Neutrophil (primary cell): ENCODE results near the gene KIF25.

ENCODE experiments used
- H3K27ac ChIP-seq: fragments of 200-600 bp; sonication (generic); 2 replicates; pipeline ENCODE4 v1.5.1; 2016; ENCODE audit warnings: mild to moderate bottlenecking, moderate library complexity
- H3K27me3 ChIP-seq: fragments of 200-600 bp; sonication (generic); 2 replicates; pipeline ENCODE4 v1.6.0; 2016; ENCODE audit warnings: mild to moderate bottlenecking
- H3K36me3 ChIP-seq: fragments of 200-600 bp; sonication (generic); 2 replicates; pipeline ENCODE4 v1.5.1; 2017
- H3K4me1 ChIP-seq, 2 experiments: fragments of 200-600 bp in 1 of 2; sonication (generic) in 1 of 2; 1 replicate in 1 of 2; 2 replicates in 1 of 2; pipeline versions ENCODE4 v1.5.1 to v1.6.1; 2013 to 2016; ENCODE audit warnings: low read depth in 1 of 2, low read length in 1 of 2, mild to moderate bottlenecking in 1 of 2, moderate library complexity in 1 of 2; ENCODE audit not compliant: control insufficient read depth in 1 of 2, insufficient read depth in 1 of 2
- H3K4me3 ChIP-seq, 2 experiments: fragments of 200-600 bp in 1 of 2; sonication (generic) in 1 of 2; 1 replicate in 1 of 2; 2 replicates in 1 of 2; pipeline ENCODE4 v1.5.1; 2013 to 2016; ENCODE audit warnings: low read depth in 1 of 2, low read length in 1 of 2, mild to moderate bottlenecking in 1 of 2, moderate library complexity in 1 of 2
- H3K9me3 ChIP-seq: fragments of 200-600 bp; sonication (generic); 2 replicates; pipeline ENCODE4 v1.5.1; 2016
- TF ChIP-seq, protein P1 (sequence below): fragments of 200-600 bp; sonication (generic); IDR thresholded peaks from 2 replicates; pipeline ENCODE4 v1.5.1; 2016; ENCODE audit warnings: antibody characterized with exemption

The KIF25 gene

DNA sequence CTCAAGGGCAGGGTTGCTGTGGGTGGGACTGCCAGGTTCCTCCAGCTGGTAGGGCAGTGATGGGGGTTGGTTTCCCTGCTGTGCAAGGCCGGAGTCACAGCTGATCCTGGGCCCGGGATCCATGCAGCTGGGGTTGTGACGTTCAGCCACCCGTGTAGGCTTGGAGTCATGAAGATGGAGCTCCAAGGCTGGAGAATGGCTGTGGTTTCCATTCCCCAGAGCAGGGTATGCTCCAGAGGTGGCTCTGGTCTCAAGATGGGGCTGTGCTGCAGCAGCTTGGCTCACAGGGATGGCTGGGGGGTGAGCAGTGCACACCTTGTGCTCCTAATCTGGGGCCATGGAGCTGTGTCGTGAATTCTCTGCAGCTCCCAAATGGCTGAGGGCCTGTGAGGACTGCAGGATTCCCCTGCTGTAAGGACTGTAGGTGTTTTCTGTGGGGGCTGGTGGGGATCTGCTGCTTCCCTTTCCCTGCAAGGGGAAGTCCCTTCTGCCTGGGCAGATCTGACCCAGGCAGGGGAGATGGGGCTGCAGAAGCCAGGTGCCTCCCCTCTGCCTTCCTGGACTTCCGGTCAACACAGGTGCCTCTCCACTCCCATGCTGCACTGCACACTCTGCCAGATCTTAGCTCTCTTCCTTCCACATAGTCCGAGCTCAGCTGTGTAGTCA is 15.9 kb downstream of the KIF25 start:
- Histone ChIP-seq H3K27ac (no peak overlapping the region), H3K4me3 (no peak overlapping the region), H3K27me3 (no peaks in the 10 kb centered on the region), H3K4me1 (no peaks in the 10 kb centered on the region), H3K9me3 (peaks cover 4% of the 10 kb centered on the region), H3K36me3 (no peaks in the 10 kb centered on the region)
- TF ChIP-seq, protein P1, sequence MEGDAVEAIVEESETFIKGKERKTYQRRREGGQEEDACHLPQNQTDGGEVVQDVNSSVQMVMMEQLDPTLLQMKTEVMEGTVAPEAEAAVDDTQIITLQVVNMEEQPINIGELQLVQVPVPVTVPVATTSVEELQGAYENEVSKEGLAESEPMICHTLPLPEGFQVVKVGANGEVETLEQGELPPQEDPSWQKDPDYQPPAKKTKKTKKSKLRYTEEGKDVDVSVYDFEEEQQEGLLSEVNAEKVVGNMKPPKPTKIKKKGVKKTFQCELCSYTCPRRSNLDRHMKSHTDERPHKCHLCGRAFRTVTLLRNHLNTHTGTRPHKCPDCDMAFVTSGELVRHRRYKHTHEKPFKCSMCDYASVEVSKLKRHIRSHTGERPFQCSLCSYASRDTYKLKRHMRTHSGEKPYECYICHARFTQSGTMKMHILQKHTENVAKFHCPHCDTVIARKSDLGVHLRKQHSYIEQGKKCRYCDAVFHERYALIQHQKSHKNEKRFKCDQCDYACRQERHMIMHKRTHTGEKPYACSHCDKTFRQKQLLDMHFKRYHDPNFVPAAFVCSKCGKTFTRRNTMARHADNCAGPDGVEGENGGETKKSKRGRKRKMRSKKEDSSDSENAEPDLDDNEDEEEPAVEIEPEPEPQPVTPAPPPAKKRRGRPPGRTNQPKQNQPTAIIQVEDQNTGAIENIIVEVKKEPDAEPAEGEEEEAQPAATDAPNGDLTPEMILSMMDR = no peak

DNA sequence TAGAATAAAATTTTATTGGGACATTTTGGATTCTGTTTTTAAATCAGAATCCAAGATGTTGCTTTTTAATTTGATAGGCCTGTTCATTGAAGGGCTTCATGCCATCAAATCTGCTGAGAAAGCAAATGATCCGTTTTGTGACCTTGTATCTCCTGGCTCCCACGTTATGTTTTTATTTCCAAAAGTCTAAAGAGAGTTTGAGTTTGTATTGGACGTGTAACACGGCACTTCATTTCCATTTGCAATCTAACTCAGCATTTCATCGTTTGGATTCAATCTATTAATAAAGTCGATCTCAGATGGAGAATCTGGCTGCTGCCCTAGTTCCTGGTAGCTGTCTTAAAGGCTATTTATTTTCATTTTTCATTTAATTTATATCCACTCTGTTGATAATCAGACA is 17.0 kb downstream of the KIF25 start:
- Histone ChIP-seq H3K4me1 (no peaks in the 10 kb centered on the region), H3K27ac (no peak overlapping the region), H3K36me3 (no peaks in the 10 kb centered on the region), H3K9me3 (peaks cover 4% of the 10 kb centered on the region), H3K4me3 (no peak overlapping the region), H3K27me3 (no peaks in the 10 kb centered on the region)
- TF ChIP-seq, protein P1 = no peak

- H3K4me1 ChIP-seq = no peaks in the 10 kb centered on the region
- TF ChIP-seq, protein P1 = no peak
- H3K27ac ChIP-seq = no peak overlapping the region
- no peaks in the 10 kb centered on the region for H3K36me3 ChIP-seq
- no peaks in the 10 kb centered on the region for H3K27me3 ChIP-seq
- no peak overlapping the region for H3K4me3 ChIP-seq
- peaks cover 4% of the 10 kb centered on the region for H3K9me3 ChIP-seq
Observed at GRCh38 chr6:168015009-168015408, 17.5 kb downstream of the KIF25 start.

GRCh38 chr6:168015482-168016175 is 18.2 kb downstream of the KIF25 start:
- Histone ChIP-seq H3K27ac (no peak overlapping the region), H3K27me3 (no peaks in the 10 kb centered on the region), H3K36me3 (no peaks in the 10 kb centered on the region), H3K9me3 (peaks cover 4% of the 10 kb centered on the region), H3K4me3 (no peak overlapping the region), H3K4me1 (no peaks in the 10 kb centered on the region)
- TF ChIP-seq, protein P1 = no peak

DNA sequence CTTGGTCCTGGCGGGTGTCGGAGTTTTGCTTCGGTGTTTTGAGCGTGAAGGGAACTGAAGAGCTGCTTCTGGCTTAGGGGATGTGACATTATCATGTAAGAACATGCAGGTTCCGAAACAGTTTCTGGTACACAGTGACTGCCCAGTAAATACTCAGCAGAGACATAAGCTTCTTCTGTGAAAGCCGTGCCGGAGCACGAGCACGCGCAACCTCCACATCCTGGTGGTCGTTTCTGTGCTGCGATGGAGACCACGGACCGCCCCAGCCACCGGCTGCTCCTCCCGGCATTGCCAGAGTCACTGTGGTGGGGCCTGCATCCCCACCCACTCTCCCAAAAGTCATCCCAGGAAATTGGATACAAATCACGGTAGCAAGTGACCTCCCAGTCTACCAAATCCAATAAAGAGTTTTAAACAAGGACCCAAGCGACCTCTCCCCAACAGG is 18.7 kb downstream of the KIF25 start:
- TF ChIP-seq, protein P1 = no peak

More for the DNA sequence above, 18.7 kb downstream of the KIF25 start:
- no peak overlapping the region for H3K4me3 ChIP-seq
- peaks cover 4% of the 10 kb centered on the region for H3K9me3 ChIP-seq
- no peaks in the 10 kb centered on the region for H3K4me1 ChIP-seq
- no peaks in the 10 kb centered on the region for H3K36me3 ChIP-seq
- H3K27me3 ChIP-seq = no peaks in the 10 kb centered on the region
- H3K27ac ChIP-seq = no peak overlapping the region
